Lung (tissue), 12 donors: ENCODE measurements around the gene LRRC17. TPM values are rescaled to one million over a fixed set of nuclear protein-coding genes. Genes with fewer than 3 reads are reported as not detected.

Experiments
- ATAC-seq: fragments of 200-7000 bp; cut with Tn5 transposase; one replicate; pipeline ENCODE4 v1.9.1; 2020; ENCODE audit warnings: moderate number of reproducible peaks; ENCODE audit not compliant: insufficient read depth, low FRiP score
- DNase-seq, 3 donors: peaks; one replicate each; pipeline ENCODE4 v3.0.0-alpha.2; 2013 to 2017
- H3K27ac ChIP-seq, 2 donors: one replicate each; pipeline ENCODE4 v1.5.1; 2013; ENCODE audit warnings: mild to moderate bottlenecking in 2 of 2, moderate library complexity in 2 of 2, control low read depth in 1 of 2, inconsistent platforms in 1 of 2, low read depth in 1 of 2, low read length in 1 of 2
- H3K27me3 ChIP-seq, 3 donors: one replicate each; pipeline ENCODE4 v1.5.1; 2013; ENCODE audit warnings: low read length in 2 of 3; ENCODE audit not compliant: control insufficient read depth in 3 of 3, insufficient read depth in 3 of 3
- H3K36me3 ChIP-seq, 4 donors: one replicate each; pipeline ENCODE4 v1.5.1; 2013; ENCODE audit warnings: low read length in 4 of 4, mild to moderate bottlenecking in 1 of 4, moderate library complexity in 1 of 4; ENCODE audit not compliant: control insufficient read depth in 4 of 4, insufficient read depth in 4 of 4
- H3K4me1 ChIP-seq, 5 donors: one replicate each; pipeline ENCODE4 v1.5.1; 2013; ENCODE audit warnings: low read length in 5 of 5, mild to moderate bottlenecking in 2 of 5, moderate library complexity in 1 of 5; ENCODE audit not compliant: control insufficient read depth in 5 of 5, insufficient read depth in 5 of 5
- H3K4me3 ChIP-seq: one replicate; pipeline ENCODE4 v1.5.1; 2013; ENCODE audit warnings: mild to moderate bottlenecking, control low read depth, moderate library complexity
- H3K9ac ChIP-seq, 2 donors: one replicate each; pipeline ENCODE4 v1.5.1; 2013; ENCODE audit warnings: low read length in 2 of 2, control low read depth in 1 of 2; ENCODE audit not compliant: insufficient read depth in 1 of 2
- H3K9me3 ChIP-seq, 4 donors: one replicate each; pipeline ENCODE4 v1.5.1; 2013; ENCODE audit warnings: low read length in 3 of 4, mild to moderate bottlenecking in 1 of 4, moderate library complexity in 1 of 4; ENCODE audit not compliant: control insufficient read depth in 4 of 4, insufficient read depth in 3 of 4
- WGBS, 2 donors: extraction: QIAGEN DNeasy Blood & Tissue Kit; methylation state at CpG; one replicate each; pipeline ENCODE4 v1.1.7; 2013; 5-methylcytosine and 5-hydroxymethylcytosine counted together
- polyA plus RNA-seq, 2 donors: library from polyadenylated mRNA; stranded (reverse); fragments of 200-250 nt; gene quantifications; one replicate each; pipeline ENCODE4 v1.2.1, GENCODE V29; 2013
- total RNA-seq, 2 donors: library from RNA; depleted of rRNA in 1 of 2; stranded (reverse); fragments of >200 nt in 1 of 2; gene quantifications; one replicate each; pipeline ENCODE4 v1.2.1, GENCODE V29; 2014 to 2021
- TF ChIP-seq, protein P1 (sequence below): IDR thresholded peaks from 2 replicates; pipeline ENCODE4 v1.5.1; 2012; ENCODE audit warnings: mild to moderate bottlenecking; ENCODE audit errors: control extremely low read depth, extremely low read depth
- donor health status: control.
- donor health status: control.
- donor health status: Bipolar disorder and iron deficiency.
- donor health status: healthy.
- donor health status: DM: yes; HTN: yes; CAD: no.

Gene LRRC17
- total and polyA plus RNA-seq, 4 donors: 0.63 to 81.6 (median 2.2) TPM

- WGBS, 2 donors: 64% methylated on average over 6 of the region's 6 CpGs
- no peaks in the 10 kb centered on the region for H3K36me3 ChIP-seq
- H3K4me1 ChIP-seq: peaks cover 0 to 18% (median 4%) of the 10 kb centered on the region in 5 donors
- no peak for ATAC-seq
- H3K9me3 ChIP-seq: peaks cover 0 to 2% (median 0%) of the 10 kb centered on the region in 4 donors
- no peak overlapping the region for H3K4me3 ChIP-seq
- H3K9ac ChIP-seq: no peak overlapping the region
- H3K27ac ChIP-seq: no peak overlapping the region
- TF ChIP-seq, protein P1, sequence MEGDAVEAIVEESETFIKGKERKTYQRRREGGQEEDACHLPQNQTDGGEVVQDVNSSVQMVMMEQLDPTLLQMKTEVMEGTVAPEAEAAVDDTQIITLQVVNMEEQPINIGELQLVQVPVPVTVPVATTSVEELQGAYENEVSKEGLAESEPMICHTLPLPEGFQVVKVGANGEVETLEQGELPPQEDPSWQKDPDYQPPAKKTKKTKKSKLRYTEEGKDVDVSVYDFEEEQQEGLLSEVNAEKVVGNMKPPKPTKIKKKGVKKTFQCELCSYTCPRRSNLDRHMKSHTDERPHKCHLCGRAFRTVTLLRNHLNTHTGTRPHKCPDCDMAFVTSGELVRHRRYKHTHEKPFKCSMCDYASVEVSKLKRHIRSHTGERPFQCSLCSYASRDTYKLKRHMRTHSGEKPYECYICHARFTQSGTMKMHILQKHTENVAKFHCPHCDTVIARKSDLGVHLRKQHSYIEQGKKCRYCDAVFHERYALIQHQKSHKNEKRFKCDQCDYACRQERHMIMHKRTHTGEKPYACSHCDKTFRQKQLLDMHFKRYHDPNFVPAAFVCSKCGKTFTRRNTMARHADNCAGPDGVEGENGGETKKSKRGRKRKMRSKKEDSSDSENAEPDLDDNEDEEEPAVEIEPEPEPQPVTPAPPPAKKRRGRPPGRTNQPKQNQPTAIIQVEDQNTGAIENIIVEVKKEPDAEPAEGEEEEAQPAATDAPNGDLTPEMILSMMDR: no peak
- H3K27me3 ChIP-seq: no peaks in the 10 kb centered on the region
- DNase-seq: peak in 1 of 3 donors; percentile 11
Measured at GRCh38 chr7:102988631-102989560, 76.1 kb downstream of the LRRC17 start.

DNA sequence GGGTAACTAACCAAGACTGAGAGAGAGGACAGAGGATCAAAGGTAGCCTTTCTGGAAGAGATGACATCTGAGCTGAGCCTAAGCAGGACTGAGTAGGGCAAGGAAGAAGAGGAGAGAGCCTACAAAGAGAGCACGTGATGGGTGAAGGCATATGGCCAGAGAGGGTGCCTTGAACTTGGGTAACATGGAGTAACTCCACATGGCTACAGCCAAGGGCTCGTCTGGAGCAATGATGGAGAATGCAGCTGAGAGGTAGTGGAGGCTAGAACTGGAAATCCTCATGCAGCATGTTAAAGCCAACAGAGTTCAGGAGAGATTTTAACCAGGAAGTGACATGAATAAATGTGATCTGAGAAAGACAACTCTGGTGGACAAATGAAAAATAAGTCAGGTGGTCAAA lies 77.8 kb downstream of the LRRC17 start:
- no peak overlapping the region for H3K4me3 ChIP-seq
- 80 to 91% methylated on average over 2 of the region's 2 CpGs for WGBS, 2 donors
- no peaks in the 10 kb centered on the region for H3K36me3 ChIP-seq
- peaks cover 0 to 20% (median 3%) of the 10 kb centered on the region in 5 donors for H3K4me1 ChIP-seq
- no peak overlapping the region for H3K9ac ChIP-seq
- H3K27me3 ChIP-seq: no peaks in the 10 kb centered on the region
- DNase-seq (no peak), ATAC-seq (no peak)
- TF ChIP-seq, protein P1: no peak
- no peak overlapping the region for H3K27ac ChIP-seq
- H3K9me3 ChIP-seq: peaks cover 0 to 2% (median 0%) of the 10 kb centered on the region in 4 donors

- TF ChIP-seq, protein P1: no peak
- ATAC-seq: no peak
- Histone ChIP-seq H3K4me3 (no peak overlapping the region), H3K36me3 (no peaks in the 10 kb centered on the region), H3K9ac (no peak overlapping the region), H3K9me3 (peaks cover 0 to 2% (median 0%) of the 10 kb centered on the region in 4 donors), H3K27ac (no peak overlapping the region), H3K27me3 (no peaks in the 10 kb centered on the region), H3K4me1 (peaks cover 0 to 20% (median 3%) of the 10 kb centered on the region in 5 donors)
- DNase-seq: peak in 1 of 3 donors; percentile 5
Measured at GRCh38 chr7:102991077-102991539, 78.3 kb downstream of the LRRC17 start.
